Neural progenitor cell (in vitro differentiated cells): Measurements from ENCODE around the gene ZBP1. TPM values are rescaled to one million over a fixed set of nuclear protein-coding genes. Genes with fewer than 3 reads are reported as not detected.

ENCODE experiments used
- DNase-seq: peaks from one replicate; pipeline ENCODE4 v3.0.0-alpha.2; 2016; ENCODE audit warnings: low spot score
- H2AFZ ChIP-seq: fragments of 200-600 bp; sonication (generic); replicated peaks from 2 replicates; pipeline ENCODE4 v1.6.1; 2016; ENCODE audit warnings: antibody characterized with exemption
- H3F3A ChIP-seq: fragments of 200-600 bp; sonication (generic); 2 replicates; pipeline ENCODE4 v1.6.1; 2016; ENCODE audit warnings: antibody characterized with exemption, low read depth
- H3K27ac ChIP-seq: fragments of 200-600 bp; sonication (generic); 2 replicates; pipeline ENCODE4 v1.5.1; 2016; ENCODE audit warnings: mild to moderate bottlenecking
- H3K27me3 ChIP-seq: fragments of 200-600 bp; sonication (generic); 2 replicates; pipeline ENCODE4 v1.6.1; 2016; ENCODE audit warnings: mild to moderate bottlenecking, moderate library complexity
- H3K36me3 ChIP-seq: fragments of 200-600 bp; sonication (generic); 2 replicates; pipeline ENCODE4 v1.5.1; 2016
- H3K4me1 ChIP-seq: fragments of 200-600 bp; sonication (generic); 2 replicates; pipeline ENCODE4 v1.6.1; 2016; ENCODE audit warnings: mixed run types
- H3K4me2 ChIP-seq: fragments of 200-600 bp; sonication (generic); 2 replicates; pipeline ENCODE4 v1.6.1; 2016
- H3K4me3 ChIP-seq: fragments of 200-600 bp; sonication (generic); 2 replicates; pipeline ENCODE4 v1.5.1; 2016
- H3K79me2 ChIP-seq: fragments of 200-600 bp; sonication (generic); 2 replicates; pipeline ENCODE4 v1.6.1; 2016; ENCODE audit warnings: low read depth
- H3K9ac ChIP-seq: fragments of 200-600 bp; sonication (generic); 2 replicates; pipeline ENCODE4 v1.6.1; 2016
- H3K9me3 ChIP-seq: fragments of 200-600 bp; sonication (generic); 2 replicates; pipeline ENCODE4 v1.5.1; 2016; ENCODE audit warnings: low read depth
- H4K20me1 ChIP-seq: fragments of 200-600 bp; sonication (generic); 2 replicates; pipeline ENCODE4 v1.6.1; 2016; ENCODE audit warnings: low read depth
- H3K27ac Mint-ChIP-seq: 3 replicates; pipeline ENCODE4 v1.8.0; 2021; ENCODE audit warnings: mixed read lengths
- H3K27me3 Mint-ChIP-seq: 2 replicates; pipeline ENCODE4 v1.8.0; 2022; ENCODE audit warnings: low read depth, mild to moderate bottlenecking, inconsistent platforms, moderate library complexity, mixed read lengths; ENCODE audit not compliant: insufficient read depth
- H3K36me3 Mint-ChIP-seq: 3 replicates; pipeline ENCODE4 v1.8.0; 2021; ENCODE audit warnings: mixed read lengths
- H3K4me1 Mint-ChIP-seq: 3 replicates; pipeline ENCODE4 v1.8.0; 2021; ENCODE audit warnings: mixed read lengths
- H3K4me3 Mint-ChIP-seq: 3 replicates; pipeline ENCODE4 v1.8.0; 2021; ENCODE audit warnings: mild to moderate bottlenecking, moderate library complexity, mixed read lengths
- H3K9me3 Mint-ChIP-seq: 3 replicates; pipeline ENCODE4 v1.8.0; 2020; ENCODE audit warnings: mixed read lengths
- CTCF ChIP-seq: fragments of 200-600 bp; sonication (generic); IDR thresholded peaks from 2 replicates; pipeline ENCODE4 v1.5.1; 2017; ENCODE audit warnings: antibody characterized with exemption, mild to moderate bottlenecking
- EZH2 ChIP-seq: fragments of 200-600 bp; sonication (generic); IDR thresholded peaks from 2 replicates; pipeline ENCODE4 v1.6.1; 2017; ENCODE audit warnings: antibody characterized with exemption, mild to moderate bottlenecking, moderate library complexity
- EZH2phosphoT487 ChIP-seq: fragments of 200-600 bp; sonication (generic); IDR thresholded peaks from 2 replicates; pipeline ENCODE4 v1.6.1; 2017; ENCODE audit warnings: antibody characterized with exemption
- total RNA-seq: library from RNA; depleted of rRNA; stranded (reverse); fragments of >200 nt; gene quantifications from 2 replicates; pipeline ENCODE4 v1.2.3, GENCODE V29; 2015; ENCODE audit warnings: low replicate concordance

Gene ZBP1
- not detected in 2 replicates for total RNA-seq

- no peaks in the 10 kb centered on the region for H3K36me3 Mint-ChIP-seq
These were observed at the start of gene ZBP1 for GRCh38 chr20:57620274-57620990. Gene ZBP1, minus strand, starts transcription at chr20:57620426. Its CDS starts 131 bp downstream, at chr20:57620295.

GRCh38 chr20:57669632-57670031, 49.4 kb upstream of the ZBP1 start:
- no peaks in the 10 kb centered on the region for H3K36me3 Mint-ChIP-seq
- peaks cover 5% of the 10 kb centered on the region for H3K4me1 ChIP-seq
- peaks cover 5% of the 10 kb centered on the region for H3K27me3 Mint-ChIP-seq
- no peaks in the 10 kb centered on the region for H3K36me3 ChIP-seq
- DNase-seq, result no peak
- no peaks in the 10 kb centered on the region for H4K20me1 ChIP-seq
- no peak overlapping the region for H3K9ac ChIP-seq
- TF ChIP-seq EZH2phosphoT487 (no peak), CTCF (no peak), EZH2 (no peak)
- no peaks in the 10 kb centered on the region for H3F3A ChIP-seq
- no peak overlapping the region for H2AFZ ChIP-seq
- no peak overlapping the region for H3K4me3 ChIP-seq
- no peak overlapping the region for H3K27ac Mint-ChIP-seq
- peaks cover 51% of the 10 kb centered on the region for H3K4me1 Mint-ChIP-seq
- no peak overlapping the region for H3K4me3 Mint-ChIP-seq
- no peak overlapping the region for H3K4me2 ChIP-seq
- no peaks in the 10 kb centered on the region for H3K27me3 ChIP-seq
- no peaks in the 10 kb centered on the region for H3K9me3 ChIP-seq
- H3K9me3 Mint-ChIP-seq, result no peaks in the 10 kb centered on the region
- no peak overlapping the region for H3K27ac ChIP-seq
- H3K79me2 ChIP-seq, result no peaks in the 10 kb centered on the region

More at GRCh38 chr20:57620274-57620990, at the start of gene ZBP1:
- TF ChIP-seq EZH2 (no peak), EZH2phosphoT487 (no peak), CTCF (no peak)
- DNase-seq, result no peak
- no peaks in the 10 kb centered on the region for H3K79me2 ChIP-seq
- H3K4me3 ChIP-seq, result no peak within 1 kb of the TSS
- no peaks in the 10 kb centered on the region for H3F3A ChIP-seq
- H3K27me3 Mint-ChIP-seq, result peaks cover 13% of the 10 kb centered on the region
- peaks cover 5% of the 10 kb centered on the region for H3K4me1 Mint-ChIP-seq
- no peak within 1 kb of the TSS for H3K27ac ChIP-seq
- H3K4me2 ChIP-seq, result no peak within 1 kb of the TSS
- no peak within 1 kb of the TSS for H3K4me3 Mint-ChIP-seq
- H2AFZ ChIP-seq, result no peak within 1 kb of the TSS
- no peak within 1 kb of the TSS for H3K27ac Mint-ChIP-seq
- no peak within 1 kb of the TSS for H3K9ac ChIP-seq
- H3K36me3 ChIP-seq, result no peaks in the 10 kb centered on the region
- peaks cover 9% of the 10 kb centered on the region for H3K9me3 Mint-ChIP-seq
- H3K4me1 ChIP-seq, result no peaks in the 10 kb centered on the region
- H4K20me1 ChIP-seq, result no peaks in the 10 kb centered on the region
- H3K27me3 ChIP-seq, result no peaks in the 10 kb centered on the region
- H3K9me3 ChIP-seq, result no peaks in the 10 kb centered on the region

- Histone ChIP-seq H3F3A (no peaks in the 10 kb centered on the region), H3K36me3 (no peaks in the 10 kb centered on the region), H3K4me3 (no peak overlapping the region), H3K4me2 (no peak overlapping the region), H3K79me2 (no peaks in the 10 kb centered on the region), H3K9me3 (no peaks in the 10 kb centered on the region), H3K27me3 (no peaks in the 10 kb centered on the region), H3K4me1 (peaks cover 5% of the 10 kb centered on the region), H4K20me1 (no peaks in the 10 kb centered on the region), H3K9ac (no peak overlapping the region), H2AFZ (no peak overlapping the region), H3K27ac (no peak overlapping the region)
- H3K27ac Mint-ChIP-seq, result no peak overlapping the region
- DNase-seq, result no peak
- H3K9me3 Mint-ChIP-seq, result no peaks in the 10 kb centered on the region
- peaks cover 48% of the 10 kb centered on the region for H3K4me1 Mint-ChIP-seq
- no peaks in the 10 kb centered on the region for H3K36me3 Mint-ChIP-seq
- TF ChIP-seq EZH2 (no peak), CTCF (no peak), EZH2phosphoT487 (no peak)
- peaks cover 7% of the 10 kb centered on the region for H3K27me3 Mint-ChIP-seq
- no peak overlapping the region for H3K4me3 Mint-ChIP-seq
These were observed 47.9 kb upstream of the ZBP1 start for GRCh38 chr20:57667924-57668782.
